Erythroblast (primary cell): ENCODE results near the gene LARGE1.

Experiments
- GATA1 ChIP-seq: IDR thresholded peaks from 2 replicates; pipeline ENCODE4 v1.6.1; 2011; ENCODE audit warnings: low read depth, mild to moderate bottlenecking, control low read depth, low read length, moderate library complexity
- POLR2A ChIP-seq: IDR thresholded peaks from 2 replicates; pipeline ENCODE4 v1.6.1; 2011; ENCODE audit warnings: mild to moderate bottlenecking, low read length

DNA sequence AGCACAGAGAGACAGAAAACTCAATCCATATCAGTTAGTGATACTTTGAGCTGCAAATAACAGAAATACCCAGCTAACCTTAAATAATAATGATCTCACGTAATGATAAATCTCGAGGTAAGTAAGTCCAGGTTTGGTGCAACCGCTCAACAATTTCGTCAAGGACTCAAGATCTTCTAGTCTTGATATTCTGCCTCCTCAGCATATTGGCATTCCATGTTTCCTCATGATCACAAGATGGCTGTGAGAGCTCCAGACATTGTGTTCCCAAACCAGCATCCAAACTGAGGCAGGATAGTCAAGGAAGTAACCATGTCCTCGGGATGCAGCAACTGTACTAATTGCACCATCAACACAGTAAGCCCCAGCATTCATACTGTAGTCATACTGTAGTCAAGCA, 7.5 kb upstream of the LARGE1 start:
- no peak for TF ChIP-seq POLR2A
- TF ChIP-seq GATA1: no peak
